ENCODE measurements around the gene SKAP2. TPM values are rescaled to one million over a fixed set of nuclear protein-coding genes. Genes with fewer than 3 reads are reported as not detected.

Gene SKAP2
- total and polyA plus RNA-seq, 2 donors (not counting 3 experiments of a cell fraction or from before 2014, with no cell fraction given): 4.0 to 27.6 TPM

DNA sequence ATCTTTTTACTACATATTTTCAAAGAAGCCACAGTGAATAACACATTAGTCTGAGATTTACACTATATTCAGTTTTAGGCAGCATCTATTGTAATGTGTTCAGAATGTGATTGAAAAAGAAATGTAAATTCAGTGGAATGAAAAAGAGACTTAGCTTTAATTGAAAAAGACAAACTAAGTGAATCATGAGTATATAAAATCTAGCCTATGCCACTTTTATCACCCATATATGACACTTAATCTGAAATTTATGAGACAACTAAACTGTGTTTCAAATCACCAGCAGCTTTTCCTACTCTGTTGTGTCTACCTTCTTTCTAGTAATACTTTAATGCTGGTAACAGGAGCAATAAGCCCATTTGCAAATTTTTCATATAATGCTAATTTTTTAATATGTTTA is 4.7 kb downstream of the SKAP2 start:
- Histone ChIP-seq H4K20me1 (replicated peaks; ENCODE audit: control insufficient read depth, extremely low read depth, insufficient read depth, low read length) (no peaks in the 10 kb centered on the region), H3K36me3 (ENCODE audit: control insufficient read depth in 2 of 2, extremely low read depth in 1 of 2, insufficient read depth in 2 of 2, low read length in 2 of 2) (no peaks in the 10 kb centered on the region), H3K79me2 (ENCODE audit: control insufficient read depth, insufficient read depth, low read length) (peaks cover 56% of the 10 kb centered on the region), H3K9ac (replicated peaks; ENCODE audit: extremely low read depth, insufficient read depth, low read length) (no peak overlapping the region), H3K9me1 (replicated peaks; ENCODE audit: control insufficient read depth, extremely low read depth, insufficient read depth, low read length) (no peaks in the 10 kb centered on the region), H3K4me3 (replicated peaks in 1 of 3; ENCODE audit: insufficient read depth in 1 of 3, low read depth in 1 of 3, low read length in 3 of 3) (no peak overlapping the region), H3K27ac (ENCODE audit: insufficient read depth, low read depth, low read length) (no peak overlapping the region), H3K4me1 (ENCODE audit: control insufficient read depth, extremely low read depth, insufficient read depth, low read length) (peaks cover 49% of the 10 kb centered on the region), H2AFZ (ENCODE audit: low read depth, low read length) (no peak overlapping the region), H3K27me3 (ENCODE audit: control insufficient read depth in 2 of 2, insufficient read depth in 2 of 2, low read length in 2 of 2) (no peaks in the 10 kb centered on the region), H3K9me3 (replicated peaks; ENCODE audit: control insufficient read depth, insufficient read depth, low read length) (no peaks in the 10 kb centered on the region), H3K4me2 (ENCODE audit: insufficient read depth, low read length) (no peak overlapping the region)
- intact Hi-C loops (cut with micrococcal nuclease): loop anchor here (5.0 to 10.0 kb wide), 4 partner anchors 412 to 997 kb away; partner anchors contain the start of genes CBX3 and HNRNPA2B1
- DNase-seq (ENCODE audit: low read depth, low spot score) (no peak), FAIRE-seq (no peak)
- dilution Hi-C loops (cut with MboI; ENCODE audit: extremely low pct_ligation_motif_present, low sequenced_read_pairs): loop anchor here (10.0 kb wide), 2 partner anchors 305 to 485 kb away; partner anchors contain the start of gene HOXA9
- POLR2A ChIA-PET: no interaction called here
- CTCF ChIA-PET: interaction anchor here (0.9 to 7.8 kb wide), 5 partner anchors 29 to 301 kb away, joined by 3 to 124 read pairs (median 3); partner anchors contain the start of gene HOXA1
- no TSS peak for BruUV-seq (replicated peaks)
- TF ChIP-seq, protein P1, sequence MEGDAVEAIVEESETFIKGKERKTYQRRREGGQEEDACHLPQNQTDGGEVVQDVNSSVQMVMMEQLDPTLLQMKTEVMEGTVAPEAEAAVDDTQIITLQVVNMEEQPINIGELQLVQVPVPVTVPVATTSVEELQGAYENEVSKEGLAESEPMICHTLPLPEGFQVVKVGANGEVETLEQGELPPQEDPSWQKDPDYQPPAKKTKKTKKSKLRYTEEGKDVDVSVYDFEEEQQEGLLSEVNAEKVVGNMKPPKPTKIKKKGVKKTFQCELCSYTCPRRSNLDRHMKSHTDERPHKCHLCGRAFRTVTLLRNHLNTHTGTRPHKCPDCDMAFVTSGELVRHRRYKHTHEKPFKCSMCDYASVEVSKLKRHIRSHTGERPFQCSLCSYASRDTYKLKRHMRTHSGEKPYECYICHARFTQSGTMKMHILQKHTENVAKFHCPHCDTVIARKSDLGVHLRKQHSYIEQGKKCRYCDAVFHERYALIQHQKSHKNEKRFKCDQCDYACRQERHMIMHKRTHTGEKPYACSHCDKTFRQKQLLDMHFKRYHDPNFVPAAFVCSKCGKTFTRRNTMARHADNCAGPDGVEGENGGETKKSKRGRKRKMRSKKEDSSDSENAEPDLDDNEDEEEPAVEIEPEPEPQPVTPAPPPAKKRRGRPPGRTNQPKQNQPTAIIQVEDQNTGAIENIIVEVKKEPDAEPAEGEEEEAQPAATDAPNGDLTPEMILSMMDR (IDR thresholded peaks at IDR 0.05; ENCODE audit: extremely low read depth in 1 of 2, insufficient read depth in 1 of 2, low read depth in 1 of 2, low read length in 2 of 2): no peak
- TF ChIP-seq FOS (IDR thresholded peaks at IDR 0.05; ENCODE audit: borderline replicate concordance, insufficient read depth, low read length) (no peak), POLR2A (IDR thresholded peaks at IDR 0.05; ENCODE audit: low read depth, low read length) (no peak), MYC (IDR thresholded peaks at IDR 0.05; ENCODE audit: low read depth, low read length) (no peak), EZH2 (IDR thresholded peaks at IDR 0.05; ENCODE audit: borderline replicate concordance, low read depth, low read length, severe bottlenecking) (no peak), GATA2 (IDR thresholded peaks at IDR 0.05; ENCODE audit: insufficient read depth, insufficient read length, low read depth, low read length) (no peak)
